Loucy (cell line): ENCODE results near the gene DSCAM.

Source experiments
- H2AFZ ChIP-seq: fragments of 200-600 bp; sonication (generic); 2 replicates; pipeline ENCODE4 v1.6.0; 2016; ENCODE audit warnings: antibody characterized with exemption, mild to moderate bottlenecking, low read length, moderate library complexity
- H3F3A ChIP-seq: fragments of 200-600 bp; 2 replicates; pipeline ENCODE4 v1.6.0; 2016; ENCODE audit warnings: antibody characterized with exemption, low read depth, mild to moderate bottlenecking
- H3K27me3 ChIP-seq: fragments of 200-600 bp; sonication (generic); 2 replicates; pipeline ENCODE4 v1.6.1; 2014; ENCODE audit warnings: low read length, mild to moderate bottlenecking; ENCODE audit not compliant: insufficient read depth, poor library complexity, severe bottlenecking
- H3K36me3 ChIP-seq: fragments of 200-600 bp; sonication (generic); 2 replicates; pipeline ENCODE4 v1.6.1; 2016; ENCODE audit warnings: low read length; ENCODE audit not compliant: insufficient read depth
- H3K4me1 ChIP-seq: fragments of 200-600 bp; sonication (generic); 2 replicates; pipeline ENCODE4 v1.5.1; 2014; ENCODE audit warnings: low read length, mild to moderate bottlenecking; ENCODE audit not compliant: insufficient read depth, poor library complexity, severe bottlenecking
- H3K4me2 ChIP-seq: fragments of 200-600 bp; sonication (generic); 2 replicates; pipeline ENCODE4 v1.6.0; 2014; ENCODE audit warnings: antibody characterized with exemption, low read length, low read depth, mild to moderate bottlenecking; ENCODE audit not compliant: poor library complexity, severe bottlenecking
- H3K4me3 ChIP-seq: fragments of 200-600 bp; sonication (generic); 2 replicates; pipeline ENCODE4 v1.5.1; 2014; ENCODE audit warnings: low read length, mild to moderate bottlenecking, mixed read lengths; ENCODE audit not compliant: poor library complexity, severe bottlenecking
- H3K79me2 ChIP-seq: fragments of 200-600 bp; sonication (generic); 2 replicates; pipeline ENCODE4 v1.6.1; 2014; ENCODE audit warnings: low read length; ENCODE audit not compliant: insufficient read depth
- H3K9ac ChIP-seq: fragments of 200-600 bp; sonication (generic); 2 replicates; pipeline ENCODE4 v1.6.0; 2014; ENCODE audit warnings: mild to moderate bottlenecking, low read depth, low read length, moderate library complexity; ENCODE audit not compliant: poor library complexity, severe bottlenecking
- H3K9me2 ChIP-seq: fragments of 200-600 bp; sonication (generic); replicated peaks from 2 replicates; pipeline ENCODE4 v1.6.1; 2016; ENCODE audit warnings: low read depth, low read length, mixed read lengths
- H3K9me3 ChIP-seq: fragments of 200-600 bp; sonication (generic); 2 replicates; pipeline ENCODE4 v1.6.1; 2014; ENCODE audit warnings: mild to moderate bottlenecking, antibody characterized with exemption, low read length, low read depth; ENCODE audit not compliant: insufficient read depth
- H4K20me1 ChIP-seq: fragments of 200-600 bp; sonication (generic); 2 replicates; pipeline ENCODE4 v1.6.0; 2014; ENCODE audit warnings: antibody characterized with exemption, low read length, mild to moderate bottlenecking; ENCODE audit not compliant: insufficient read depth, poor library complexity, severe bottlenecking
- CTCF ChIP-seq: fragments of 200-600 bp; sonication (generic); conservative IDR thresholded peaks from 2 replicates; pipeline ENCODE4 v1.5.1; 2014; ENCODE audit warnings: mild to moderate bottlenecking, antibody characterized with exemption, low read length
- EZH2phosphoT487 ChIP-seq: fragments of 200-600 bp; IDR thresholded peaks from 2 replicates; pipeline ENCODE4 v1.6.1; 2018; ENCODE audit warnings: antibody characterized with exemption, mild to moderate bottlenecking, moderate library complexity, borderline replicate concordance

The DSCAM gene

GRCh38 chr21:40517646-40518045, 329.3 kb downstream of the DSCAM start:
- Histone ChIP-seq H3F3A (no peaks in the 10 kb centered on the region), H3K27me3 (no peaks in the 10 kb centered on the region), H3K9ac (no peak overlapping the region), H3K9me3 (0 out of 2 replicates have a peak, but pooled peaks cover 2% of the 10 kb centered on the region), H2AFZ (no peak overlapping the region), H3K4me1 (no peaks in the 10 kb centered on the region), H4K20me1 (no peaks in the 10 kb centered on the region), H3K9me2 (no peaks in the 10 kb centered on the region), H3K4me3 (no peak overlapping the region), H3K36me3 (no peaks in the 10 kb centered on the region), H3K4me2 (no peak overlapping the region), H3K79me2 (no peaks in the 10 kb centered on the region)
- TF ChIP-seq CTCF (no peak), EZH2phosphoT487 (no peak)

DNA sequence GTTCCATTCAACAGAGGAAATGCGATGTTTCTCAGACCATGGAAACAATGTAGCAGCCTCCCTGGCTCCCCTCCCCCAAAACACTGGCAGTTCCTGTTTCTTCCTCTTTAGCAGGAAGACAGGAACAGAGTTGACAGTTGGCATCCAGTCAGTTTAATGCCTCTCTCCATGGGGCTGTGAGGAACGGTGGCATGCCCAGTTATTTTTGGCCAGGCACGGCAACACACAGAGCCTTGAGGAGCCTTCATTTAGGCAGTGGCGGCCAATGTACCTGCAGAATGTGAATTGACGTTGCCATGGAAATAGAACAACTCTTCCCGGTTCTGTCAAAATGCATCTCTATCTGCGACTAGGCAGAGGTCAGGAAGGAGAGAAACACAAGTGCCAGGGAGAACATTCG, 330.6 kb downstream of the DSCAM start:
- Histone ChIP-seq H3K36me3 (no peaks in the 10 kb centered on the region), H3K9ac (no peak overlapping the region), H3F3A (no peaks in the 10 kb centered on the region), H3K4me3 (no peak overlapping the region), H3K79me2 (no peaks in the 10 kb centered on the region), H4K20me1 (no peaks in the 10 kb centered on the region), H3K4me1 (no peaks in the 10 kb centered on the region), H3K9me2 (no peaks in the 10 kb centered on the region), H3K9me3 (no peaks in the 10 kb centered on the region), H3K4me2 (no peak overlapping the region), H3K27me3 (no peaks in the 10 kb centered on the region), H2AFZ (no peak overlapping the region)
- TF ChIP-seq CTCF (no peak), EZH2phosphoT487 (no peak)

DNA sequence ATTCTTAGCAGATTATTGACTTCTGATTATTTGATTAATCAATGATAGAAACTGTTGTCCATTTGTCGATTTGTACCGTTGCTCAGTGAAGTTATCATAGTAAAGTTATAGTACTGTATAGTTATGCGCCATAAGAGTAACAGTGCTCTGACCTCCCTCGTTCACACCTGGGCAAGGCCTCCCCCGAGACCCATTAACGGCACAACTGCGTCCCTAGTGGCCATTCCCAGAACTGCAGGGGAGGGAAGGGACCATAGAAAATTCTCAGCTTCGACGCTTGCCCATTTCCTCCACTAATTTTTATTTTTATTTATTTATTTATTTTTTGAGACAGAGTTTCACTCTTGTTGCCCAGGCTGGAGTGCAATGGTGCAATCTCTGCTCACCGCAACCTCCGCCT, 334.4 kb downstream of the DSCAM start:
- TF ChIP-seq CTCF, result peak; percentile 64
- no peak for TF ChIP-seq EZH2phosphoT487

More for the DNA sequence above, 334.4 kb downstream of the DSCAM start:
- Histone ChIP-seq H3F3A (no peaks in the 10 kb centered on the region), H3K27me3 (no peaks in the 10 kb centered on the region), H4K20me1 (no peaks in the 10 kb centered on the region), H3K36me3 (no peaks in the 10 kb centered on the region), H3K4me3 (no peak overlapping the region), H3K9me3 (no peaks in the 10 kb centered on the region), H3K9ac (no peak overlapping the region), H2AFZ (no peak overlapping the region), H3K9me2 (no peaks in the 10 kb centered on the region), H3K79me2 (no peaks in the 10 kb centered on the region), H3K4me1 (no peaks in the 10 kb centered on the region), H3K4me2 (no peak overlapping the region)
